ENCODE results near the gene JAM3.

The JAM3 gene

GRCh38 chr11:134146598-134146997, 77.7 kb downstream of the JAM3 start:
- TF ChIP-seq, protein P1, sequence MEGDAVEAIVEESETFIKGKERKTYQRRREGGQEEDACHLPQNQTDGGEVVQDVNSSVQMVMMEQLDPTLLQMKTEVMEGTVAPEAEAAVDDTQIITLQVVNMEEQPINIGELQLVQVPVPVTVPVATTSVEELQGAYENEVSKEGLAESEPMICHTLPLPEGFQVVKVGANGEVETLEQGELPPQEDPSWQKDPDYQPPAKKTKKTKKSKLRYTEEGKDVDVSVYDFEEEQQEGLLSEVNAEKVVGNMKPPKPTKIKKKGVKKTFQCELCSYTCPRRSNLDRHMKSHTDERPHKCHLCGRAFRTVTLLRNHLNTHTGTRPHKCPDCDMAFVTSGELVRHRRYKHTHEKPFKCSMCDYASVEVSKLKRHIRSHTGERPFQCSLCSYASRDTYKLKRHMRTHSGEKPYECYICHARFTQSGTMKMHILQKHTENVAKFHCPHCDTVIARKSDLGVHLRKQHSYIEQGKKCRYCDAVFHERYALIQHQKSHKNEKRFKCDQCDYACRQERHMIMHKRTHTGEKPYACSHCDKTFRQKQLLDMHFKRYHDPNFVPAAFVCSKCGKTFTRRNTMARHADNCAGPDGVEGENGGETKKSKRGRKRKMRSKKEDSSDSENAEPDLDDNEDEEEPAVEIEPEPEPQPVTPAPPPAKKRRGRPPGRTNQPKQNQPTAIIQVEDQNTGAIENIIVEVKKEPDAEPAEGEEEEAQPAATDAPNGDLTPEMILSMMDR (IDR thresholded peaks at IDR 0.05; ENCODE audit: low read depth, low read length, missing control alignments), result no peak
- no peak for DNase-seq (ENCODE audit: low read depth)
- no peak overlapping the region for H3K4me3 ChIP-seq (ENCODE audit: low read depth, low read length)

- no peak for DNase-seq (ENCODE audit: low read depth)
- H3K4me3 ChIP-seq (ENCODE audit: low read depth, low read length), result no peak overlapping the region
- TF ChIP-seq, protein P1 (IDR thresholded peaks at IDR 0.05; ENCODE audit: low read depth, low read length, missing control alignments), result no peak
Observed at GRCh38 chr11:134149371-134149770, 80.5 kb downstream of the JAM3 start.

DNA sequence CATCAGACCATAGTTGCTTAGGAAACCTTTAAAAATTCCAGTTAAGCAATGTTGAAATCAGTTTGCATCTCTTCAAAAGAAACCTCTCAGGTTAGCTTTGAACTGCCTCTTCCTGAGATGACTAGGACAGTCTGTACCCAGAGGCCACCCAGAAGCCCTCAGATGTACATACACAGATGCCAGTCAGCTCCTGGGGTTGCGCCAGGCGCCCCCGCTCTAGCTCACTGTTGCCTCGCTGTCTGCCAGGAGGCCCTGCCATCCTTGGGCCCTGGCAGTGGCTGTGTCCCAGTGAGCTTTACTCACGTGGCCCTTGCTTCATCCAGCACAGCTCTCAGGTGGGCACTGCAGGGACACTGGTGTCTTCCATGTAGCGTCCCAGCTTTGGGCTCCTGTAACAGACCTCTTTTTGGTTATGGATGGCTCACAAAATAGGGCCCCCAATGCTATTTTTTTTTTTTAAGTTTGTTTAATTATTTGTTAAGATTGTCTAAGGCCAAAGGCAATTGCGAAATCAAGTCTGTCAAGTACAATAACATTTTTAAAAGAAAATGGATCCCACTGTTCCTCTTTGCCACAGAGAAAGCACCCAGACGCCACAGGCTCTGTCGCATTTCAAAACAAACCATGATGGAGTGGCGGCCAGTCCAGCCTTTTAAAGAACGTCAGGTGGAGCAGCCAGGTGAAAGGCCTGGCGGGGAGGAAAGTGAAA, 81.5 kb downstream of the JAM3 start:
- no peak overlapping the region for H3K4me3 ChIP-seq (ENCODE audit: low read depth, low read length)
- no peak for DNase-seq (ENCODE audit: low read depth)
- TF ChIP-seq, protein P1 (IDR thresholded peaks at IDR 0.05; ENCODE audit: low read depth, low read length, missing control alignments), result no peak

DNA sequence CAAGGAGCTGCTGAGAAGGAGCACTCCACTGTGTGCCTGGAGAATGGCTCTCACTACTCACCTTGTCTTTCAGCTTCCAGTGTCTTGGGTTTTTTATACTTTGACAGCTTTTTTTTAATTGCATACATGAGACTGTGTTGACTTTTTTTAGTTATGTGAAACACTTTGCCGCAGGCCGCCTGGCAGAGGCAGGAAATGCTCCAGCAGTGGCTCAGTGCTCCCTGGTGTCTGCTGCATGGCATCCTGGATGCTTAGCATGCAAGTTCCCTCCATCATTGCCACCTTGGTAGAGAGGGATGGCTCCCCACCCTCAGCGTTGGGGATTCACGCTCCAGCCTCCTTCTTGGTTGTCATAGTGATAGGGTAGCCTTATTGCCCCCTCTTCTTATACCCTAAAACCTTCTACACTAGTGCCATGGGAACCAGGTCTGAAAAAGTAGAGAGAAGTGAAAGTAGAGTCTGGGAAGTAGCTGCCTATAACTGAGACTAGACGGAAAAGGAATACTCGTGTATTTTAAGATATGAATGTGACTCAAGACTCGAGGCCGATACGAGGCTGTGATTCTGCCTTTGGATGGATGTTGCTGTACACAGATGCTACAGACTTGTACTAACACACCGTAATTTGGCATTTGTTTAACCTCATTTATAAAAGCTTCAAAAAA, 82.3 kb downstream of the JAM3 start:
- DNase-seq (ENCODE audit: low read depth), result no peak
- TF ChIP-seq, protein P1 (IDR thresholded peaks at IDR 0.05; ENCODE audit: low read depth, low read length, missing control alignments), result no peak
- H3K4me3 ChIP-seq (ENCODE audit: low read depth, low read length), result no peak overlapping the region

DNA sequence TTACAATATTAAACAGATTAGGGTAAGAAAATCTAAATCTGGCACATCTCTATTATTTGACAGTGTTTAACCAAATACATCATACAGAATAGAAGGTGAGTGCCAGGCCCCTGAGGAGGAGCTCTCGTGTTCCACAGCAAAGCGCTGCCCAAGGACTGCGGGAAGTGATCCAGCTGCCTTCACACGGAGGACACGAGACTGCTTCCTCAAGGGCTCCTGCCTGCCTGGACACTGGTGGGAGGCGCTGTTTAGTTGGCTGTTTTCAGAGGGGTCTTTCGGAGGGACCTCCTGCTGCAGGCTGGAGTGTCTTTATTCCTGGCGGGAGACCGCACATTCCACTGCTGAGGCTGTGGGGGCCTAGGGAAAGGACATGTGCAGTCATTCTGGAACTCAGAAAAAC, 83.8 kb downstream of the JAM3 start:
- TF ChIP-seq, protein P1 (IDR thresholded peaks at IDR 0.05; ENCODE audit: low read depth, low read length, missing control alignments), result no peak
- no peak overlapping the region for H3K4me3 ChIP-seq (ENCODE audit: low read depth, low read length)
- no peak for DNase-seq (ENCODE audit: low read depth)

DNA sequence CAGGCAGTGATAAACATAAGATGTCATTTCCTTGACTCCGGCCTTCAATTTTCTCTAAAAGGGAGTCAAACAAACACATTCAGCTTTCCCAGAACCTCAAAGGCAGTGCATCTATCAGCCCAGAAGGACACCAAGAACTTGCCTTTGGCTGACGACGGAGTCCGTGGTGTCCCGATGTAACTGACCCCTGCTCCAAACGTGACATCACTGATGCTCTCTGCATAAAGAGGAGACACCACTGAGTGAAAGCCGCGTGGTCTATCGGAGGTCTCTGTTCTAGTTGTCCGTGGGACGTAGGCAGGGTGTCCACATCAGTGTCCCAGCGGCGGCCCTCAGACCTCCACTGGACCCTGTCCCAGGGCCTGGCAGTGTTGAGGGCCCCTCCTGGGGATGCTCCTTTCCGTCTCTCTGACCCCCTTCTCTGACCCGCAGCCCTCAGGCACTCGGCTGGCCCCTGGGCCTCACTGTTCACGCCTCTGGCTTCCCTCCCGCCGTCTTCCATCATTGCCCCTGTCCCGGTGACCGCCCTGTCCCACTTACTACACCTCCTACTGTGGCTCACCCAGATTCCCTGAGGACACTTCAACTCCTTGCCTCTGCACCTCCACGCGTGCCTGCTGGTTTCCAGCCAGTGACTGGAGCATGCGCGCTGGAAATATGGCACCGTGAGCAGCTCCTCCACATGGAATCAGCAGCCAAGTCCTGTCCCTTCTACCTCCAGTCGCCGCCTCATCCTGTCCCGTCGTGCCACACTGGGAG, 84.5 kb downstream of the JAM3 start:
- H3K4me3 ChIP-seq (ENCODE audit: low read depth, low read length), result no peak overlapping the region
- TF ChIP-seq, protein P1 (IDR thresholded peaks at IDR 0.05; ENCODE audit: low read depth, low read length, missing control alignments), result no peak
- DNase-seq (ENCODE audit: low read depth), result no peak
